Pancreas (tissue), 10 donors: ENCODE data around the gene RRP12. TPM values are rescaled to one million over a fixed set of nuclear protein-coding genes. Genes with fewer than 3 reads are reported as not detected.
A peak's percentile ranks its signal among the peaks of the same experiment; 100 is the strongest.

Experiments
- ATAC-seq, 4 donors: fragments of 200-7000 bp; cut with Tn5 transposase; one replicate each; pipeline versions ENCODE4 v1.8.0 to v1.9.1; 2020; ENCODE audit warnings: mild to moderate bottlenecking in 4 of 4, moderate library complexity in 4 of 4
- DNase-seq, 6 donors: peaks; one replicate each; pipeline ENCODE4 v3.0.0-alpha.2; 2020
- FAIRE-seq: peaks from 2 replicates; lab custom pipeline; 2012; peaks lifted over from hg19 to GRCh38; lab: Jason Lieb, UNC
- H3K27ac ChIP-seq, 4 donors: fragments of 200-600 bp; sonication (generic); 1 replicate in 3 of 4; 2 replicates in 1 of 4; pipeline versions ENCODE4 v1.5.0 to v1.8.0; 2020
- H3K27me3 ChIP-seq, 4 donors: fragments of 200-600 bp; one replicate each; pipeline ENCODE4 v1.8.0; 2021
- H3K36me3 ChIP-seq, 3 donors: fragments of 200-600 bp; sonication (generic) in 1 of 3; one replicate each; pipeline versions ENCODE4 v1.5.0 to v1.8.0; 2020 to 2021
- H3K4me1 ChIP-seq, 3 donors: fragments of 200-600 bp; one replicate each; pipeline ENCODE4 v1.8.0; 2021
- H3K4me3 ChIP-seq, 4 donors: fragments of 200-600 bp; sonication (generic) in 2 of 4; one replicate each; pipeline versions ENCODE4 v1.5.0 to v1.8.0; 2020 to 2021
- H3K9me3 ChIP-seq, 4 donors: fragments of 200-600 bp; one replicate each; pipeline ENCODE4 v1.8.0; 2021
- CTCF ChIP-seq, 4 donors: fragments of 200-600 bp; sonication (generic) in 3 of 4; IDR thresholded peaks; one replicate each; pipeline versions ENCODE4 v1.5.0 to v1.8.0; 2021; ENCODE audit warnings: antibody characterized with exemption in 4 of 4
- WGBS, 2 donors: extraction: QIAGEN DNeasy Blood & Tissue Kit; methylation state at CpG; one replicate each; pipeline ENCODE4 v1.1.7; 2013; 5-methylcytosine and 5-hydroxymethylcytosine counted together
- intact Hi-C, 3 donors: fragments of 100-400 bp; cut with DNase I; formaldehyde crosslinking; loops; one replicate each; pipeline versions ENCODE4 v1.11.1 to v1.14.2; 2022
- polyA plus RNA-seq, 2 donors: library from polyadenylated mRNA; stranded (reverse); fragments of 200-250 nt; gene quantifications; one replicate each; pipeline ENCODE4 v1.2.3, GENCODE V29; 2013
- total RNA-seq, 6 donors: library from RNA; stranded (reverse); fragmentation: NEBNext Ultra II Directional in 4 of 6; extraction: Animal tissue kit (Norgen Biotek cat#: 25700) in 4 of 6; gene quantifications; one replicate each; pipeline versions ENCODE4 v1.2.1 to v1.2.4, GENCODE V29; 2021 to 2023
- donor health status: healthy with polysubstance abuse.
- donor health status: DM: no; HTN: no; CAD: no; lungs with moderate emphysema.
- donor health status: DM: no; HTN: no; CAD: no.
- donor health status: control.
- donor health status: control.
- donor health status: Bipolar disorder and iron deficiency.
- donor health status: DM: yes; HTN: yes; CAD: no.
- donor health status: DM: no; HTN: no; CAD: no.
- donor health status: DM: no; HTN: no; CAD: no.
- donor health status: DM: yes; HTN: yes; CAD: no.

RRP12 gene
- total and polyA plus RNA-seq, 8 donors = 22.3 to 44.9 (median 28.1) TPM

- 66 to 81% methylated on average over 2 of the region's 2 CpGs for WGBS, 2 donors
- FAIRE-seq (no peak), DNase-seq (no peak), ATAC-seq (no peak)
- no peak for TF ChIP-seq CTCF (IDR thresholded peaks at IDR 0.05)
- Histone ChIP-seq H3K4me1 (peaks cover 3 to 11% (median 7%) of the 10 kb centered on the region in 3 donors), H3K27me3 (no peaks in the 10 kb centered on the region), H3K27ac (no peak overlapping the region), H3K36me3 (no peaks in the 10 kb centered on the region), H3K4me3 (no peak overlapping the region), H3K9me3 (no peaks in the 10 kb centered on the region)
- intact Hi-C loops = no loop called here
Measured at GRCh38 chr10:97341416-97341815, 59.7 kb downstream of the RRP12 start.

GRCh38 chr10:97338041-97338440 is 63.1 kb downstream of the RRP12 start:
- Histone ChIP-seq H3K4me1 (peaks cover 3 to 16% (median 13%) of the 10 kb centered on the region in 3 donors), H3K27me3 (no peaks in the 10 kb centered on the region), H3K27ac (no peak overlapping the region), H3K36me3 (no peaks in the 10 kb centered on the region), H3K9me3 (no peaks in the 10 kb centered on the region), H3K4me3 (no peak overlapping the region)
- no peak for TF ChIP-seq CTCF (IDR thresholded peaks at IDR 0.05)
- no peak for ATAC-seq
- DNase-seq = no peak
- intact Hi-C loops = loop anchor here in 1 of 3 donors (10.0 kb wide), 1 partner anchor 53 kb away; no protein-coding TSS in a partner anchor
- FAIRE-seq = no peak
- WGBS, 2 donors = 53 to 62% methylated on average over 5 of the region's 5 CpGs

GRCh38 chr10:97336942-97337831 is 64.0 kb downstream of the RRP12 start:
- peak overlapping the region in 2 of 4 donors; percentile 46 to 69 for H3K27ac ChIP-seq
- WGBS, 2 donors = 8 to 13% methylated on average over 11 of the region's 11 CpGs
- peak in 3 of 4 donors; percentile 2 to 23 (median 8) for ATAC-seq
- DNase-seq = peak in 3 of 6 donors; percentile 41 to 49 (median 44)
- FAIRE-seq = no peak
- intact Hi-C loops = loop anchor here in 1 of 3 donors (10.0 kb wide), 1 partner anchor 52 kb away; no protein-coding TSS in a partner anchor
- H3K36me3 ChIP-seq = no peaks in the 10 kb centered on the region
- no peaks in the 10 kb centered on the region for H3K9me3 ChIP-seq
- no peaks in the 10 kb centered on the region for H3K27me3 ChIP-seq
- peaks cover 3 to 16% (median 13%) of the 10 kb centered on the region in 3 donors for H3K4me1 ChIP-seq
- no peak overlapping the region for H3K4me3 ChIP-seq
- no peak for TF ChIP-seq CTCF (IDR thresholded peaks at IDR 0.05)

GRCh38 chr10:97336446-97336845 is 64.7 kb downstream of the RRP12 start:
- no peak for TF ChIP-seq CTCF (IDR thresholded peaks at IDR 0.05)
- intact Hi-C loops = loop anchor here in 1 of 3 donors (10.0 kb wide), 1 partner anchor 52 kb away; no protein-coding TSS in a partner anchor
- no peak for DNase-seq
- peaks cover 8 to 23% (median 14%) of the 10 kb centered on the region in 3 donors for H3K4me1 ChIP-seq
- WGBS, 2 donors = 26 to 28% methylated on average over 5 of the region's 5 CpGs
- peak overlapping the region in 1 of 4 donors; percentile 69 for H3K27ac ChIP-seq
- no peaks in the 10 kb centered on the region for H3K9me3 ChIP-seq
- H3K27me3 ChIP-seq = no peaks in the 10 kb centered on the region
- H3K4me3 ChIP-seq = no peak overlapping the region
- no peaks in the 10 kb centered on the region for H3K36me3 ChIP-seq
- no peak for ATAC-seq
- no peak for FAIRE-seq
